HepG2 (cell line): ENCODE data around the gene NRL. TPM values are rescaled to one million over a fixed set of nuclear protein-coding genes. Genes with fewer than 3 reads are reported as not detected.

Source experiments
- ATAC-seq: fragments of 200-7000 bp; cut with Tn5 transposase; 3 replicates; pipeline ENCODE4 v1.9.1; 2020; ENCODE audit warnings: mild to moderate bottlenecking, moderate library complexity
- BruUV-seq: library from RNA; stranded (reverse); fragments of 400-500 nt; replicated peaks from 2 replicates; lab custom pipeline; 2021; lab: Mats Ljungman, UMichigan
- CTCF ChIA-PET: fragments of 300-600 bp; formaldehyde crosslinking; extraction: SDS; loops from one replicate; lab custom pipeline; 2021; ENCODE audit warnings: low total read pairs, inconsistent platforms, low intra/inter-chr PET ratio; lab: Yijun Ruan, JAX
- POLR2A ChIA-PET: fragments of 350-600 bp; sonication (Branson Sonifier 250); formaldehyde crosslinking; loops from one replicate; lab custom pipeline; 2020; ENCODE audit warnings: antibody characterized with exemption, inconsistent platforms; lab: Yijun Ruan, JAX
- DNase-seq: peaks from one replicate; pipeline ENCODE4 v3.0.0-alpha.2; 2015; ENCODE audit warnings: low spot score
- FAIRE-seq: peaks from 3 replicates; lab custom pipeline; 2011; peaks lifted over from hg19 to GRCh38; lab: Jason Lieb, UNC
- H2AFZ ChIP-seq: one replicate; pipeline ENCODE4 v1.6.1; 2011; ENCODE audit warnings: low read length, inconsistent platforms
- H3K27ac ChIP-seq: fragments of 300-600 bp; 3 replicates; pipeline ENCODE4 v1.8.0; 2011; ENCODE audit warnings: mixed run types, mild to moderate bottlenecking, mixed read lengths, low read length, inconsistent platforms; ENCODE audit not compliant: insufficient read depth; ENCODE audit errors: extremely low read length
- H3K27me3 ChIP-seq, 2 experiments: fragments of 200-600 bp in 1 of 2; 2 replicates in 1 of 2; 3 replicates in 1 of 2; pipeline versions ENCODE4 v1.6.0 to v1.8.0; 2011; ENCODE audit warnings: low read length in 2 of 2, mild to moderate bottlenecking in 2 of 2, moderate library complexity in 2 of 2, inconsistent platforms in 1 of 2; ENCODE audit not compliant: insufficient read depth in 2 of 2, control insufficient read depth in 1 of 2
- H3K36me3 ChIP-seq, 2 experiments: fragments of 200-600 bp in 1 of 2; replicated peaks in 1 of 2; 2 replicates in 1 of 2; 3 replicates in 1 of 2; pipeline versions ENCODE4 v1.5.1 to v1.8.0; 2011; ENCODE audit warnings: low read length in 2 of 2, inconsistent platforms in 1 of 2; ENCODE audit not compliant: insufficient read depth in 2 of 2, control insufficient read depth in 1 of 2
- H3K4me1 ChIP-seq: 2 replicates; pipeline ENCODE4 v1.5.1; 2012; ENCODE audit warnings: low read length, inconsistent platforms; ENCODE audit not compliant: insufficient read depth
- H3K4me2 ChIP-seq: 2 replicates; pipeline ENCODE4 v1.6.0; 2011; ENCODE audit warnings: low read depth, low read length, inconsistent platforms
- H3K4me3 ChIP-seq, 3 experiments: fragments of 200-600 bp in 1 of 3; sonication (generic), shearing (Covaris generic) in 1 of 3; replicated peaks in 1 of 3; 2 replicates each; pipeline ENCODE4 v1.5.1; 2011 to 2016; ENCODE audit warnings: low read length in 3 of 3, inconsistent platforms in 2 of 3, low read depth in 2 of 3, mild to moderate bottlenecking in 2 of 3, control low read depth in 1 of 3, mixed read lengths in 1 of 3; ENCODE audit not compliant: insufficient read depth in 1 of 3
- H3K79me2 ChIP-seq: one replicate; pipeline ENCODE4 v1.6.1; 2011; ENCODE audit warnings: low read length, inconsistent platforms; ENCODE audit not compliant: insufficient read depth
- H3K9ac ChIP-seq: 2 replicates; pipeline ENCODE4 v1.6.0; 2011; ENCODE audit warnings: mild to moderate bottlenecking, low read depth, low read length, inconsistent platforms; ENCODE audit not compliant: insufficient read depth
- H3K9me3 ChIP-seq: 2 replicates; pipeline ENCODE4 v1.5.1; 2012; ENCODE audit warnings: mild to moderate bottlenecking, low read length
- H4K20me1 ChIP-seq: 2 replicates; pipeline ENCODE4 v1.6.0; 2011; ENCODE audit warnings: inconsistent platforms, mild to moderate bottlenecking, low read length, moderate library complexity; ENCODE audit not compliant: insufficient read depth
- EHMT2 ChIP-seq: fragments of 200-600 bp; sonication (generic); IDR thresholded peaks from 2 replicates; pipeline ENCODE4 v1.7.0; 2017; ENCODE audit warnings: antibody characterized with exemption, low read depth, low read length, borderline replicate concordance
- ISX ChIP-seq: sonication (generic); formaldehyde crosslinking; conservative IDR thresholded peaks from 2 replicates; pipeline ENCODE4 v1.5.0; 2020; ENCODE audit warnings: missing genetic modification reagents
- NFE2 ChIP-seq: sonication (generic); formaldehyde crosslinking; IDR thresholded peaks from 2 replicates; pipeline ENCODE4 v1.4.0; 2020; ENCODE audit warnings: missing genetic modification reagents
- PPARG ChIP-seq: conservative IDR thresholded peaks from 2 replicates; pipeline ENCODE4 v1.6.1; 2016; ENCODE audit warnings: missing biosample characterization, missing genetic modification reagents
- RXRB ChIP-seq: IDR thresholded peaks from 2 replicates; pipeline ENCODE4 v1.6.1; 2016; ENCODE audit warnings: borderline replicate concordance, missing genetic modification reagents, missing compliant biosample characterization
- THAP9 ChIP-seq: sonication (generic); formaldehyde crosslinking; IDR thresholded peaks from 2 replicates; pipeline ENCODE4; 2020; ENCODE audit warnings: missing genetic modification reagents, mild to moderate bottlenecking, borderline replicate concordance
- ZBTB4 ChIP-seq: sonication (generic); formaldehyde crosslinking; IDR thresholded peaks from 2 replicates; pipeline ENCODE4 v1.4.0; 2020; ENCODE audit warnings: missing genetic modification reagents, mild to moderate bottlenecking, borderline replicate concordance
- ZFP90 ChIP-seq: sonication (generic); formaldehyde crosslinking; IDR thresholded peaks from 2 replicates; pipeline ENCODE4 v1.8.0; 2022; ENCODE audit warnings: missing genetic modification reagents, mild to moderate bottlenecking, inconsistent platforms, borderline replicate concordance
- ZHX1 ChIP-seq: sonication (generic); formaldehyde crosslinking; IDR thresholded peaks from 2 replicates; pipeline ENCODE4 v1.8.1; 2022; ENCODE audit warnings: low read depth, mild to moderate bottlenecking, missing genetic modification reagents
- ZNF383 ChIP-seq: sonication (generic); formaldehyde crosslinking; IDR thresholded peaks from 2 replicates; pipeline ENCODE4 v1.4.0; 2020; ENCODE audit warnings: missing genetic modification reagents, mild to moderate bottlenecking, borderline replicate concordance
- ZNF431 ChIP-seq: sonication (generic); formaldehyde crosslinking; IDR thresholded peaks from 2 replicates; pipeline ENCODE4 v1.9.0; 2022; ENCODE audit warnings: missing genetic modification reagents, low read depth, mild to moderate bottlenecking, borderline replicate concordance
- ZNF616 ChIP-seq: sonication (generic); formaldehyde crosslinking; IDR thresholded peaks from 2 replicates; pipeline ENCODE4 v1.5.0; 2020; ENCODE audit warnings: low read depth, mild to moderate bottlenecking, missing genetic modification reagents
- ZNF644 ChIP-seq: IDR thresholded peaks from 2 replicates; pipeline ENCODE4 v1.6.1; 2016; ENCODE audit warnings: low read depth
- WGBS: methylation state at CpG from one replicate; pipeline ENCODE4 v1.1.6; 2017; ENCODE audit warnings: low lambda C conversion rate; 5-methylcytosine and 5-hydroxymethylcytosine counted together
- in situ Hi-C: cut with HindIII; loops from 2 replicates; pipeline ENCODE4 v1.10.0; 2017; ENCODE audit warnings: low pct_unique_long_range_greater_than_20kb; ENCODE audit not compliant: extremely low pct_ligation_motif_present
- intact Hi-C: fragments of 100-400 bp; cut with micrococcal nuclease; formaldehyde crosslinking; loops from one replicate; pipeline ENCODE4 v1.10.0; 2022; ENCODE audit not compliant: unreplicated experiment
- polyA plus RNA-seq, 8 experiments: library from polyadenylated mRNA; depleted of rRNA in 3 of 8; stranded (reverse) in 7 of 8; unstranded in 1 of 8; fragments of >200 nt; fragmentation: Illumina TruSeq in 4 of 8; extraction: Trizol in 4 of 8; gene quantifications; 2 replicates each; pipeline versions ENCODE4 v1.2.1 to v1.2.3, GENCODE V29; 2011 to 2016; ENCODE audit warnings: low read depth in 4 of 8, missing spikeins in 1 of 8, mixed read lengths in 1 of 8; ENCODE audit not compliant: insufficient read depth in 1 of 8
- total RNA-seq, 5 experiments: library from RNA; depleted of rRNA; stranded (reverse); fragments of >200 nt; fragmentation: Illumina TruSeq; extraction: Trizol; gene quantifications; 2 replicates each; pipeline ENCODE4 v1.2.3, GENCODE V29; 2016; ENCODE audit warnings: low read depth in 1 of 5

Gene NRL
- total and polyA plus RNA-seq, 2 of the 13 experiments (the other 11 are each of a cell fraction or from before 2014, with no cell fraction given): 2.5 to 4.7 TPM

DNA sequence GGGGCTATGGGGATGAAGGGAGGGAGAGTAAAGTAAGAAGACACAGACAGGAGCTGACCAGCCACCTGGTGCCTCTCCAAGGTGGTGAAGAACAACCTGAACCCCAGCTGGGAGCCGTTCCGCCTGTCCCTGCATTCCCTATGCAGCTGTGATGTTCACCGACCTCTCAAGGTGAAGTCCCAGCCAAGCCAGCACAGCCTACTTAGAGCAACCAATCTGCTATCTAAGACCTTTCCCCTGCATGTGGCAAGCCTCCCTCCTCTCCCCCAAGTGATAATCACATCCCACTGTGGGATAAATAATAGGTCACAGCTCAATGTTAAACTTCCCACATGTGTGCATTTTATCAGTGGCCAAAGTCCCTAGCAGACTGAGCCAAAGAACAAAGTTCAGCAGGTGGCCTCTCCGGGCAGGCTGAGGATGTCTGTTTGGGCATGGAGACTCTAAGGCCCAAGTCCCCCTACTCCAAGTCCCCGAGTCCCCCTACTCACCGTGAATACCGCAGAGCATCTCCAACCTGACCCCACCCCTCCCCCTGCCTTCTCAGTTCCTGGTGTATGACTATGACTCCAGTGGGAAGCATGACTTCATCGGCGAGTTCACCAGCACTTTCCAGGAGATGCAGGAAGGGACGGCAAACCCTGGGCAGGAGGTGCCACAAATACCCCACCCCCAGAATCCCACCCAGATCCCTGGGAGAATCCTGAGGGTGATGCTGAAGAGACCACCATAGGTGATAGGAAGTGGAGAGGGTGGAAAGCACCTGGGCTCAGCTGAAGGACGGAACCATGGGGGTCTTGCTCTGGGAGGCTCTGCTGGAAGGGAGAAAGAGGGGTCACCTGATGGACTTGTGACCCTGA is 39.9 kb downstream of the NRL start:
- intact Hi-C loops (no loop called here), in situ Hi-C loops (no loop called here)
- no peak overlapping the region for H3K27ac ChIP-seq
- DNase-seq: no peak
- BruUV-seq: no TSS peak
- CTCF ChIA-PET: no interaction called here
- no peak overlapping the region for H3K9ac ChIP-seq
- peak; percentile 8 for ATAC-seq
- H3K79me2 ChIP-seq: no peaks in the 10 kb centered on the region
- peak; percentile 55 for FAIRE-seq
- H3K36me3 ChIP-seq: no peaks in the 10 kb centered on the region
- peaks cover 12 to 65% of the 10 kb centered on the region in 2 experiments for H3K27me3 ChIP-seq
- peaks cover 28% of the 10 kb centered on the region for H3K4me1 ChIP-seq
- H3K9me3 ChIP-seq: no peaks in the 10 kb centered on the region
- H4K20me1 ChIP-seq: no peaks in the 10 kb centered on the region
- H3K4me2 ChIP-seq: peak overlapping the region; percentile 5; the same call in 1 of the 2 replicates
- 26% methylated on average over 11 of the region's 11 CpGs for WGBS
- no peak overlapping the region for H3K4me3 ChIP-seq
- no peak overlapping the region for H2AFZ ChIP-seq
- POLR2A ChIA-PET: interaction anchor here (1.1 to 8.3 kb wide), 8 partner anchors 12 to 67 kb away, joined by 3 to 68 read pairs (median 5); partner anchors contain the start of genes DCAF11, EMC9, NRL and PCK2
- TF ChIP-seq ZHX1 (CRISPR knock-in tag) (no peak), THAP9 (CRISPR knock-in tag) (no peak), NFE2 (CRISPR knock-in tag) (no peak), ZNF383 (CRISPR knock-in tag) (0 out of 2 replicates have a peak, but pooled peaks have one; percentile 25), EHMT2 (no peak), ISX (CRISPR knock-in tag) (no peak), ZNF431 (no peak), PPARG (CRISPR knock-in tag) (0 out of 2 replicates have a peak, but pooled peaks have one; percentile 22), ZFP90 (CRISPR knock-in tag) (peak; percentile 89; the same call in 1 of the 2 replicates), RXRB (peak; percentile 47; the same call in 1 of the 2 replicates), ZNF616 (no peak), ZNF644 (CRISPR knock-in tag) (no peak), ZBTB4 (CRISPR knock-in tag) (no peak)
